K562 (cell line): ENCODE data around the gene VWA5B1. TPM values are rescaled to one million over a fixed set of nuclear protein-coding genes. Genes with fewer than 3 reads are reported as not detected.

ENCODE experiments used
- ATAC-seq: fragments of 200-7000 bp; cut with Tn5 transposase; 3 replicates; pipeline ENCODE4 v1.9.1; 2020; ENCODE audit warnings: moderate library complexity
- BruUV-seq: library from RNA; stranded (reverse); fragments of 400-500 nt; replicated peaks from 2 replicates; lab custom pipeline; 2021; lab: Mats Ljungman, UMichigan
- CTCF ChIA-PET: fragments of 300-600 bp; formaldehyde crosslinking; extraction: SDS; loops from one replicate; lab custom pipeline; 2021; ENCODE audit warnings: low intra/inter-chr PET ratio; lab: Yijun Ruan, JAX
- POLR2A ChIA-PET: fragments of 300-600, 350-650 bp; sonication (Branson Sonifier 250); formaldehyde crosslinking; extraction: SDS; loops from one replicate; lab custom pipeline; 2021; ENCODE audit warnings: antibody characterized with exemption, inconsistent platforms; lab: Yijun Ruan, JAX
- DNase-seq, 4 experiments: peaks; one replicate each; pipeline versions ENCODE4 v3.0.0 to v3.0.0-alpha.2; 2011 to 2018; ENCODE audit warnings: low spot score in 3 of 4, mixed read lengths in 3 of 4; ENCODE audit errors: extremely low read depth in 1 of 4
- FAIRE-seq: peaks from 2 replicates; lab custom pipeline; 2011; peaks lifted over from hg19 to GRCh38; lab: Jason Lieb, UNC
- H2AFZ ChIP-seq: 2 replicates; pipeline ENCODE4 v1.6.0; 2011; ENCODE audit warnings: low read depth, low read length, control low read depth, inconsistent platforms
- H3K27ac ChIP-seq: fragments of 200-600 bp; 3 replicates; pipeline ENCODE4 v1.8.0; 2011; ENCODE audit warnings: low read depth, mild to moderate bottlenecking, control low read depth, inconsistent platforms, low read length, moderate library complexity, mixed read lengths; ENCODE audit errors: extremely low read depth
- H3K27me3 ChIP-seq, 2 experiments: fragments of 300-600 bp in 1 of 2; 2 replicates in 1 of 2; 3 replicates in 1 of 2; pipeline versions ENCODE4 v1.6.0 to v1.8.0; 2011; ENCODE audit warnings: inconsistent platforms in 2 of 2, low read length in 2 of 2, mild to moderate bottlenecking in 1 of 2, mixed read lengths in 1 of 2, moderate library complexity in 1 of 2; ENCODE audit not compliant: control insufficient read depth in 2 of 2, insufficient read depth in 2 of 2
- H3K36me3 ChIP-seq: fragments of 300-600 bp; 3 replicates; pipeline ENCODE4 v1.8.0; 2011; ENCODE audit warnings: mild to moderate bottlenecking, low read length, inconsistent platforms; ENCODE audit not compliant: control insufficient read depth, insufficient read depth
- H3K4me1 ChIP-seq, 2 experiments: fragments of 200-600 bp in 1 of 2; replicated peaks in 1 of 2; 2 replicates in 1 of 2; 3 replicates in 1 of 2; pipeline versions ENCODE4 v1.5.1 to v1.8.0; 2011; ENCODE audit warnings: inconsistent platforms in 2 of 2, low read length in 2 of 2, mild to moderate bottlenecking in 1 of 2, mixed read lengths in 1 of 2, moderate library complexity in 1 of 2; ENCODE audit not compliant: control insufficient read depth in 2 of 2, insufficient read depth in 2 of 2
- H3K4me2 ChIP-seq: 2 replicates; pipeline ENCODE4 v1.6.1; 2011; ENCODE audit warnings: low read length, control low read depth, inconsistent platforms, mixed read lengths; ENCODE audit not compliant: insufficient read depth
- H3K4me3 ChIP-seq: fragments of 200-600 bp; sonication (generic), shearing (Covaris generic); 2 replicates; pipeline ENCODE4 v1.5.1; 2016; ENCODE audit warnings: control low read depth, inconsistent platforms
- H3K79me2 ChIP-seq: fragments of 200-600 bp; 3 replicates; pipeline ENCODE4 v1.8.0; 2011; ENCODE audit warnings: low read length, inconsistent platforms; ENCODE audit not compliant: control insufficient read depth, insufficient read depth
- H3K9ac ChIP-seq, 2 experiments: 2 replicates each; pipeline versions ENCODE4 v1.6.0 to v1.6.1; 2011; ENCODE audit warnings: low read depth in 2 of 2, low read length in 2 of 2, control low read depth in 1 of 2, inconsistent platforms in 1 of 2, mild to moderate bottlenecking in 1 of 2, mixed read lengths in 1 of 2; ENCODE audit not compliant: insufficient read depth in 1 of 2
- H3K9me1 ChIP-seq: one replicate; pipeline ENCODE4 v1.6.0; 2011; ENCODE audit warnings: inconsistent platforms, mild to moderate bottlenecking, low read length, moderate library complexity; ENCODE audit not compliant: control insufficient read depth, insufficient read depth
- H3K9me3 ChIP-seq: replicated peaks from 2 replicates; pipeline ENCODE4 v1.5.1; 2011; ENCODE audit warnings: low read depth, low read length, inconsistent platforms; ENCODE audit not compliant: control insufficient read depth, insufficient read depth
- H4K20me1 ChIP-seq: replicated peaks from 2 replicates; pipeline ENCODE4 v1.6.1; 2011; ENCODE audit warnings: low read length, inconsistent platforms, mixed read lengths; ENCODE audit not compliant: control insufficient read depth, insufficient read depth
- CEBPG ChIP-seq, 3 experiments: fragments of 200-800 bp in 1 of 3; sonication (Bioruptor generic) in 1 of 3; sonication (generic) in 1 of 3; formaldehyde crosslinking in 1 of 3; IDR thresholded peaks in 2 of 3; conservative IDR thresholded peaks in 1 of 3; 2 replicates each; pipeline versions ENCODE4 v1.6.1 to v1.8.0; 2016 to 2022; ENCODE audit warnings: missing compliant biosample characterization in 2 of 3, missing genetic modification characterization in 2 of 3, mild to moderate bottlenecking in 1 of 3, missing genetic modification reagents in 1 of 3
- HNRNPLL ChIP-seq: fragments of 200-400 bp; formaldehyde crosslinking; IDR thresholded peaks from 2 replicates; pipeline ENCODE4 v1.6.1; 2017; ENCODE audit warnings: low read length, low read depth, mild to moderate bottlenecking; ENCODE audit not compliant: poor library complexity, severe bottlenecking
- IRF1 ChIP-seq: sonication (generic); formaldehyde crosslinking; IDR thresholded peaks from 2 replicates; pipeline ENCODE4 v1.8.0; 2022; ENCODE audit warnings: missing genetic modification reagents, mild to moderate bottlenecking, borderline replicate concordance
- JUN ChIP-seq, 2 experiments: sonication (generic) in 1 of 2; formaldehyde crosslinking in 1 of 2; IDR thresholded peaks; 2 replicates each; pipeline versions ENCODE4 v1.6.1 to v1.8.0; 2012 to 2022; ENCODE audit warnings: borderline replicate concordance in 2 of 2, mild to moderate bottlenecking in 2 of 2, improper control_type of control experiment in 1 of 2, low read depth in 1 of 2, low read length in 1 of 2, missing genetic modification reagents in 1 of 2
- MTA1 ChIP-seq: fragments of 450-650 bp; IDR thresholded peaks from 2 replicates; pipeline ENCODE4 v1.6.1; 2017; ENCODE audit warnings: borderline replicate concordance
- NFE2L1 ChIP-seq: fragments of 450-650 bp; IDR thresholded peaks from 2 replicates; pipeline ENCODE4 v1.6.1; 2016; ENCODE audit warnings: missing genetic modification characterization, low read depth, mild to moderate bottlenecking, missing compliant biosample characterization, moderate library complexity, borderline replicate concordance
- SMARCB1 ChIP-seq: IDR thresholded peaks from 2 replicates; pipeline ENCODE4 v1.6.1; 2011; ENCODE audit warnings: improper control_type of control experiment, low read depth; ENCODE audit not compliant: insufficient read length
- SMARCE1 ChIP-seq: fragments of 450-650 bp; IDR thresholded peaks from 2 replicates; pipeline ENCODE4 v1.7.1; 2016; ENCODE audit warnings: mild to moderate bottlenecking
- UBTF ChIP-seq, 2 experiments: IDR thresholded peaks; 2 replicates each; pipeline ENCODE4 v1.6.1; 2012; ENCODE audit warnings: improper control_type of control experiment in 2 of 2, low read depth in 2 of 2, low read length in 2 of 2, borderline replicate concordance in 1 of 2
- WGBS: fragments of 100-300 bp; shearing (Covaris generic); methylation state at CpG from one replicate; pipeline ENCODE4 v1.1.6; 2016; ENCODE audit warnings: low coverage, mixed read lengths; ENCODE audit not compliant: insufficient coverage; ENCODE audit errors: missing lambda C conversion rate; 5-methylcytosine and 5-hydroxymethylcytosine counted together
- in situ Hi-C: fragments of 300-500 bp; cut with MboI; formaldehyde crosslinking; loops from 4 replicates; pipeline ENCODE4 v1.15.0; 2018; ENCODE audit warnings: inconsistent platforms, mixed read lengths
- intact Hi-C: fragments of 100-400 bp; cut with micrococcal nuclease; formaldehyde crosslinking; loops from 2 replicates; pipeline ENCODE4 v1.14.2; 2022
- polyA plus RNA-seq, 8 experiments: library from polyadenylated mRNA; depleted of rRNA in 4 of 8; stranded (reverse) in 5 of 8; unstranded in 3 of 8; fragments of >200 nt; fragmentation: Nextera tagmentation in 2 of 8; fragmentation: Illumina TruSeq in 1 of 8; extraction: Ambion mirVana in 2 of 8; extraction: Trizol in 1 of 8; gene quantifications; 2 replicates each; pipeline versions ENCODE4 v1.2.1 to v1.2.3, GENCODE V29; 2011 to 2014; ENCODE audit warnings: inconsistent platforms in 1 of 8, missing spikeins in 1 of 8
- total RNA-seq, 7 experiments: library from RNA; depleted of rRNA in 6 of 7; stranded (reverse); fragments of >200 nt in 6 of 7; fragmentation: Illumina TruSeq in 2 of 7; extraction: Trizol in 2 of 7; gene quantifications; 2 replicates each; pipeline versions ENCODE4 v1.2.1 to v1.2.3, GENCODE V29; 2011 to 2021; ENCODE audit warnings: low replicate concordance in 1 of 7

VWA5B1 gene
- total and polyA plus RNA-seq, 9 of the 15 experiments (the other 6 are each of a cell fraction or from before 2014, with no cell fraction given) = not detected

- intact Hi-C loops = no loop called here
- no peak for ATAC-seq
- H2AFZ ChIP-seq = no peak overlapping the region
- no TSS peak for BruUV-seq
- H3K4me3 ChIP-seq = no peak overlapping the region
- no peak overlapping the region for H3K4me2 ChIP-seq
- POLR2A ChIA-PET = no interaction called here
- H3K9me3 ChIP-seq = no peaks in the 10 kb centered on the region
- FAIRE-seq = no peak
- H3K79me2 ChIP-seq = no peaks in the 10 kb centered on the region
- no peaks in the 10 kb centered on the region for H3K36me3 ChIP-seq
- H3K27ac ChIP-seq = no peak overlapping the region
- CTCF ChIA-PET = no interaction called here
- no peak overlapping the region for H3K9ac ChIP-seq
- peaks cover 20 to 41% of the 10 kb centered on the region in 2 experiments; a peak in 4 of 5 replicates for H3K27me3 ChIP-seq
- no peak for DNase-seq
- no peaks in the 10 kb centered on the region for H4K20me1 ChIP-seq
- no peaks in the 10 kb centered on the region for H3K4me1 ChIP-seq
- TF ChIP-seq IRF1 (CRISPR knock-in tag) (no peak), NFE2L1 (tag) (no peak), JUN (IDR thresholded peaks at IDR 0.05; ENCODE audit: borderline replicate concordance, low read depth, low read length) (no peak), JUN (CRISPR knock-in tag; IDR thresholded peaks at IDR 0.05; ENCODE audit: borderline replicate concordance) (no peak)
- no peaks in the 10 kb centered on the region for H3K9me1 ChIP-seq
- WGBS = 0% methylated on average over 4 of the region's 4 CpGs
- in situ Hi-C loops = no loop called here
Observed at GRCh38 chr1:20278692-20279130, 12.0 kb upstream of the VWA5B1 start.

GRCh38 chr1:20279509-20279908, 11.2 kb upstream of the VWA5B1 start:
- ChIA-PET POLR2A (no interaction called here), CTCF (no interaction called here)
- H3K9me3 ChIP-seq = no peaks in the 10 kb centered on the region
- H3K4me1 ChIP-seq = no peaks in the 10 kb centered on the region
- H3K27ac ChIP-seq = no peak overlapping the region
- H3K9ac ChIP-seq = no peak overlapping the region
- no peak overlapping the region for H2AFZ ChIP-seq
- intact Hi-C loops (no loop called here), in situ Hi-C loops (no loop called here)
- H3K9me1 ChIP-seq = no peaks in the 10 kb centered on the region
- no peaks in the 10 kb centered on the region for H3K36me3 ChIP-seq
- TF ChIP-seq SMARCE1 = no peak
- TF ChIP-seq HNRNPLL = no peak
- TF ChIP-seq UBTF (IDR thresholded peaks at IDR 0.05; ENCODE audit: borderline replicate concordance in 1 of 2, low read depth in 2 of 2, low read length in 2 of 2) = no peak
- TF ChIP-seq MTA1 = no peak
- TF ChIP-seq SMARCB1 = no peak
- no peak for TF ChIP-seq CEBPG (CRISPR knock-in tag; IDR thresholded peaks at IDR 0.05)
- TF ChIP-seq CEBPG (tag; conservative IDR thresholded peaks at IDR 0.05 in 1 of 2, IDR thresholded peaks at IDR 0.05 in 1 of 2) = no peak
- no peaks in the 10 kb centered on the region for H3K79me2 ChIP-seq
- no peak overlapping the region for H3K4me3 ChIP-seq
- 2% methylated on average over 7 of the region's 7 CpGs for WGBS
- ATAC-seq (no peak), FAIRE-seq (no peak), DNase-seq (no peak)
- BruUV-seq = no TSS peak
- peaks cover 20 to 41% of the 10 kb centered on the region in 2 experiments; a peak in 4 of 5 replicates for H3K27me3 ChIP-seq
- no peaks in the 10 kb centered on the region for H4K20me1 ChIP-seq
- no peak overlapping the region for H3K4me2 ChIP-seq
